GM21576 (cell line): Measurements from ENCODE around the gene OSGIN1.
"Not testable (repeated sequence)": the region's sequence is repeated elsewhere in the genome, so short reads cannot be mapped to it uniquely, and the experiment has no call there.

Experiments
- ATAC-seq: cut with Tn5 transposase; IDR thresholded peaks from one replicate; pipeline ENCODE4 v1.9.1; 2021; ENCODE audit warnings: mild to moderate bottlenecking, moderate library complexity; ENCODE audit not compliant: unreplicated experiment

OSGIN1 gene

DNA sequence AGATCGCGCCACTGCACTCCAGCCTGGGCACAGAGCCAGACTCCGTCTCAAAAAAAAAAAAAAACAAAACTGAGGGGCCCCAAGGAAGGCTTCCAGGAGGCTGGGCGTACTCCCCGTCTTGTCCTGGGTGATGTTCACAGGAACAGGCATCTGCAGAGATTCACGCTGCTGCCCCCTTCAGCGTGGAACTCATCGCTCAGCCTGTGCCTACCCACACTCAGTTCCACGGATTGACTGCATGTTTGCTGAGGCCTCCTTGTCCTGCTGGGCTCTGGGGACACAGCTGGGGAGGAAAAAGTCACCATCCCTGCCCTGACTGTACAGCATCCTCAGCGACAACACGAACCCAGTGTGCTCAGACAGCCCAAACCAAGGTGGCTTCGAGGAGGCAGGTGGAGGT, 12.9 kb upstream of the OSGIN1 start:
- ATAC-seq, result no peak

DNA sequence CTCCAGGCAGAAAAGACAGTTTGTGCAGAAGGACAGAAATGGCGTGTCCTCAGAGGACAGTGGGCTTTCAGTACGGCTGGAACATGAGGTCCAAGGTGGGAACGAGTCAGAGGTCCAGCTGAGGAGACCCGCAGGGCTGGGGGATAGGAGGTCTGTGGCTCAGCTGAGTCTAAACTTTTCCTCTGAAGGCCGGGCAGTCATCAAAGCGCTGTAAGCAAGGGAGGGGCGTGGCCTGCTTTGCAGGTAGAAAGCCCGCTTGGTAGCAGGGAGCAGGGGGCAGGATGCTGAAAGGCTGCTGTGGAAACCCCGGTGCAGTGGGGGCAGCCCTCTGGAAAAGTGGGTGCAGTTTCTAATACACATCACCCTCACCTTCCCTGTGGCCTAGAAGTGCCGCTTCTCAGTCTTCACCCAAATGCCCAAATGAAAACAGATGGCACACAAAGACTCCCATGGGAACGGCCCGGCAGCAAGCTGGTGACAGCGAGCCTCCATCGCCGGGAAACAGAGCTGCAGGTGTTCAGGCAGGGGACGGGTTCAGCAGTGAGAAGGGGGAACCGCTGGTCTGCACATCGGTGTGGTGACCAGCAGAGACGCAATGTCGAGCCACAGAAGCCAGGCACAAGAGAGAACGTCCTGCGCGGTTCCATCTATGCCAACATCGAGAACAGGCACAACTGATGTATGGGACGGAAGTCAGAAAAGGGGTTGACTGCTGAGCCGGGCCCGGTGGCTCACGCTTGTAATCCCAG, 12.2 kb upstream of the OSGIN1 start:
- ATAC-seq, result no peak

DNA sequence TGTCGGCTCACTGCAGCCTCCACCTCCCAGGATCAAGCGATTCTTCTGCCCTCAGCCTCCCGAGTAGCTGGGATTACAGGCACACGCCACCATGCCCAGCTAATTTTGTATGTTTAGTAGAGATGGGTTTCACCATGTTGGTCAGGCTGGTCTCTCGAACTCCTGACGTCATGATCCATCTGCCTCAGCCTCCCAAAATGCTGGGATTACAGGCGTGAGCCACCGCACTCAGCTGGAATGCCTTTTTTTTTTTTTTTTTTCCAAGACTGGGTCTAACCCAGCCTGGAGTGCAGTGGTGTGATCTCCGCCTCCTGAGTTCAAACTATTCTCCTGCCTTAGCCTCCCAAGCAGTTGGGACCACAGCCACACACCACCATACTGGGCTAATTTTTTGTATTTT, 11.5 kb upstream of the OSGIN1 start:
- not testable (repeated sequence) for ATAC-seq

DNA sequence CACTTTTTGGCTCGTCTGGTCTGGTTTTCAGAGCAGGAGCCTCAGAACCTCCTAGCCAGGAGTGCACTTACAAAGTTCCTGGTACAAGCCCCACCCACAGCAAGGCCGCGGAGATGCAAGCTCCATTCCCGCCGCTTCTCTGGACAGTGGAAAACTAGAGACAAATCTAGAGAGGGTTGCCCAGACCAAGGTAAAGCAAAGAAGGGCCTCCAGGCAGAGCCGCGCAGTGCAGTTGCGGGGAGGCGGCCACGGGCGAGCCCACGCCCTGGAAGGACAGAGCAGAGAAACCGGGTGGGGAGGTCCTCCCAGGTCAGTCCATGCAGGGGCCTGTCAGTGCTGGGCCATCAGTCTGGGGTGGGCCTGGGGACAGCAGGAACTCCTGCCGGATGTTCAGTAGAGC, 11.0 kb upstream of the OSGIN1 start:
- ATAC-seq, result no peak

DNA sequence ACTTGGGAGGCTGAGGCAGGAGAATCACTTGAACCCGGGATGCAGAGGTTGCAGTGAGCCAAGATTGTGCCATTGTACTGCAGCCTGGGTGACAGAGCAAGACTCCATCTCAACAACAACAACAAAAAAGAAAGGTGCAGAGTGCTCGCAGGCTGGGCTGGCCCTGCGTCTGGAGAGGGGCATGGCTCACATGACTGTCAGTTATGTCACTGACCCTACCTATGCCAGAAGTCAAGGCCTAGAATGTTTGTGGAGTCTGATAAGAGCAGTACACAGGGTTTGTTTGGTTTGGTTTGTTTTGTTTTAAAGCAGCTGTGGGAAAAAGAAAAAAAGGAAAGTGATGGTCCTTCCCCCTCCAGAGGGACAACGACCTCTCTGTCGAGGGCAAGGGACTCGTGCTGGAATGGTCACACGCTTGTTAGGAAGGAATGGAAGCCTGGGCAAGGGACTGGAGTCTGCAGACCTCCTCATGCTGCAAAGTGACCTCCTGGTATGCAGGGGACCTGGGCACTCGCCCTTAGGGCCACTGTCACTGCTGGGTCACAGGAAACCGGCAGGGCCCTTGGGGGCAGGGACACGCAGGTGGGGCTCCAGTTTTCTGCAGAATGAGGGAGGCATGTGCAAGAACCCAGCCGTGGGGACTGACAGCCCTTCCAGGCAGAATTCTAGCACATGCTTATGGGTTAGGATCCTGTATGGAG, 10.1 kb upstream of the OSGIN1 start:
- no peak for ATAC-seq

DNA sequence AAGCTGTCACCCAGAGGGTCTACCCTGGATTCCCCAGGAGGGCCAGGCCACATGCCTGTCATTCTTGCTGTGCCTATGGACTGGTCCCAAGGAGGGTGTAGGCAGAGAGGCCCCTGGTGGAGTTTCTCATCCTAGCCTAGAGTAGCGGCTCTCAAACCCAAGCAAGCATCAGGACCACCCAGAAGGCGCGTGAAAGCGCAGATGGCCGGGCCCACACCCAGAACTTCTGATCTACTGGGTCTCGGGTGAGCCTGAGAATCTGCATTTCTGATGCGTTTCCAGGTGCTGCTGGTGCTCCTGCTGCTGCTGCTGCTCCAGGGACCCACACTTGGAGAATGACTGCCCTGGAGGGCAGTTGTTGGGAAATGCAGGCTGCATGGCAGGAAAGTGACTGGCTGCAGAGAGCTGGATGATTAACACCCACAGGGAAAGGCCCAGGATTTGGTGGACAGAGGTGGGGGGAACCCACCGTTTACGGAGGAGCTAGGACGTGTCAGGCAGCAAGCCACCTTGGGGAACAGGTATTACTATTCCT, 9.5 kb upstream of the OSGIN1 start:
- ATAC-seq, result no peak

DNA sequence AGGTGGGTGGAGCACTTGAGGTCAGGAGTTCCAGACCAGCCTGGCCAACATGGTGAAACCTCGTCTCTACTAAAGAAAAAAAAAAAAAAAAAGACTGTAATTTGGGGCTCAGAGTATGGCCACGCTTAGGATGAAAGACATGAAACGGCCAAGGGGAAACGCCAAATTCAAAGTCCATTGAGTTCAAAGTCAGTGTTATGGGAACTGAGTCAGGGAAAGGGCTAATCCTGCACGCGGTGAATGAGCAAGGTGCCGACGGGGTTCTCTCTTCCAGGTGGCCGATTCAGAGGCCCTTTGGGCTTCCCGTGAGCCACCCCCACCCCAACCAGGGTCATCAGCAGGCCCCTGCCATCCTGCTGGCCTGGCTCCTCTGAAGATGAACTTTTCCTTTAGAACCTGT, 7.5 kb upstream of the OSGIN1 start:
- no peak for ATAC-seq

DNA sequence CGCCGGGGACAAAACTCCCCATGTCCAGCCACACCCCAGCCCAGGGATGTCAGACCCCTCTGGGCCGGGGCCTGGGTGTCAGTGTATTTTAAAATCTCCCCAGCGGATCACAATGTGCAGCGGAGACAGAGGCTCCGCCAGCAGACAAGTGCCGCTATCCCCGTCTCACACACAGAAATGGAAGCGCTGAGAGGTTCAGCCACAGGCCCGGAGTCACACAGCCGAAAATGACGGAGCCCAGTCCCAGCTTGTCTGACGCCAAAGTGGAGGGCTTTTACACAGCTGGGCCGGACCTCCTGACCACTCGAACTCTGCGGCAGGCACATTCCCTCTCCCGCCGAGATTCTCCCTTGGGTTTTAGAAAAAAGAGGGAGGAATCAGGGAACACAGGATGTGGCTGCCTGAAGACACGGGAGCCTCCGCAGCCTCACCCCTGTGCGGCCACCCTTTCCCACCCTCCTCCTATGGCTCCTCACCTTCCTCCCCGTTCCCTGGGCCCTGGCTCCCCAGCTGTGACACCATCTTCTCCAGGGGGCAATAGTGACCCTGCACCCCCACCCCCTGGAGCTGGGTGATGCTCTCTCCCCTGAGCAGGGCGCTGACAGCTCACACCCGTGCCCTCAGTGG, 6.8 kb upstream of the OSGIN1 start:
- no peak for ATAC-seq

DNA sequence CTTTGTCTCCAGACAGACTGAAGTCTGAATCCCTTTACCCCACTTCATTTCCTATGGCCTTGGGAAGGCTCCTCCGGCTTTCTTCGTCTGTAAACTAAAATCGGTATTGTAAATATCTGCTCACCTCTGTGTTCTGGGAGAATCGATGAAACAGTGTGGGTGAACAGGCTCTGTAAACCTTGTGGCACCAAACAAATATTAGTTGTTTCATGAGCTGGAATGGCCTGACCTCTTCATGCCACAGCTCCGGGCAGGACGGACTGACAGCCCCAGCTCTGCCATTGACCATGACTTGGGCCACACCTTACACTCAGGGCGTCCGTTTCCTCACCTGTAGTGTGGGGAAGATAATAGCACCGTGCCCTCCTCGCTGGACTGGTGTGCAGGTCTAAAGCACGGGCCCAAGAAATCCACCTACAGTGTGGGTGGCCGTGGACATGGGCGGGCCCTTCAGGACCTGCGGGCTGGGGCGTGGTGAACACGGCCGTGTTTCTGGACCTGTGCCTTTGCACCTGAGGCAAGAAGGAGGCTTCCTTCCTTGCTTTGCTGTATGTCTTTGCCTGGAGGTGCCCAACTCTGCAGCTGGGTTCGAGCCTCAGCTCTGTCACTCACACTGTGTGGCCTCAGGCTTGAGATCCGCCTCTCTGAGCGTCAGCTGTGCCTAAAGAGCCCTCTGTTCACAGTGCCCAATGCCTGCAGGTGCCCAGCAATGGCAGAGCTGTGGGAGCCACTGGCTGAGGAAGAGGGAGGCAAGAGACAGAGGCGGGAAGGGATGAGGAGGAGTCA, 6.1 kb upstream of the OSGIN1 start:
- no peak for ATAC-seq

DNA sequence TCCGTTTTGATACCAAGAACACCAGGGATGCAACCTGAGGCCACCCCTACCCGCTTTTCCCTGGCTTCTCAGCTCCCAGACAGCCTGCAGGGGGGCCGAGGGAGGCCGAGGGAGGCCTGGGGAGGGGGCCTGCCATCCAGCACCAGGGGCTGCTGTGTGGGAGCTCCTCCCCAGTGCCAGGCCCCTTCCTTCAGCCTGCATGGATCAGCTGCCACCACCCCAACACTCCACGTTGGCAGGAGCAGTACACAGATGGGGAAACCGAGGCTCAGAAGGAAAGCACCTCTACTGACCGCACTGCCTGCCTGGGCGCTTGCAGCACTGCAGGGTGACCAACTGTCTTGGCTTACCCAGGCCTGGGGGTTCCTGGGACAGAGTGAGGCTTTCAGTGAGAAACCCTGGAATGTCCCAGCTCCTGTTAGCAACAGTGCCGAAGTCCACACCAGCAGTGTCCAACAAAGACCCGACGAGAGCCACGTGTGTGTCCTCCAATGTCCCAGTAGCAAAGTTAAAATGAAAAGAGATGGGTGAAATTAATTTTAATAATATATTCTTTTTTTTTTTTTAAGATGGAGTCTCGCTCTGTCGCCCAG, 5.3 kb upstream of the OSGIN1 start:
- no peak for ATAC-seq

DNA sequence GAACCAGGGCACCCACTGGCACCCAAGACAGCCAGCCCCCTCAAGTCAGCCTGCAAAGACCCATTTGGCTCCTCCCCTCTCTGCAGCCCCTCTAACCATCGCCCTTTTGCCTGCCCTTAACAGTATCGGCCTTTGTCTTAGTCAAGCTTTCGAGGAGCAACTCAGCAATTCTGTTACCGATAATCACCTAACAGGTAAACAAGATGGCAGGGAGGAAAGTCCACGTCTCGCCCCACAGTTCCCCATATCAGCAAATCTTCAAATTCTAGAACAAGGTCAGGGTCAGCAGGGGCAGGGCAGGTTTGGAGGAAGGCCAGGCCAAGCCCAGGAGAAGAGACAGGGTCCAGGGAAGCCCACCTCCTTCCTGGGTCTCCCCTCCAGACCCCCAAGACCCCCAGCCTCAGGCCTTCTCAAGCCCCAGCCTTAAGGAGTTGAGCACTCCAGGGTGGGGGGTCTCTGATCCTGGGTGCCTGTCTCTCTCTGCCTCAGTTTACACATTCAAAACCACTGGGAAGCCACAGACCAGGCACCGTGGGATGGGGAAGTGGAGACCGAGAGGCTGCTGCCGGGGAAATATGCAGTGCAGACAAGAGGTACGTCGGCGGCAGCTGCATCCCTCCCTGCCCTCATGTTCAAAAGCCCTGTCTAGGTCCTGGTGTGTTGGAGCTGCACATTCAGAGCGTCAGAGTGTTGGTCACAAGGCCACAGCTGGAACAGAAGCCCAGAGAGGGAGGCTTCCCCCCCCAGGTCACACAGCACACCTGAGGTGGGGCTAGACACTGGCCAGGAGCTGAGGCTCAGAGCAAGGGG, 3.9 kb upstream of the OSGIN1 start:
- ATAC-seq, result no peak

DNA sequence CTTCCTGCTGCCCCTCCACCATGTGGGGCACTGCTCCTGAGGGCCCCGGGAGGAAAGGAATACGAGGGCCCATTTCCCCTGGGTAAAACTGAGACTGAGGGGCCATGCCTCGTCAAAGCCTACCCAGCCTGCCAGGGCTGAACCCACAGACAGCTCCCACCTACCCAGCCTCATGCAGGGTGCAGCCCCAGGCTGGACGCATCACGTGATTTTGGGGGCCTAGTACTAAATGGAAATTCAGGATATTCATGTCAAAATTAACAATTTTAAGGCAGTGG, 3.4 kb upstream of the OSGIN1 start:
- no peak for ATAC-seq

DNA sequence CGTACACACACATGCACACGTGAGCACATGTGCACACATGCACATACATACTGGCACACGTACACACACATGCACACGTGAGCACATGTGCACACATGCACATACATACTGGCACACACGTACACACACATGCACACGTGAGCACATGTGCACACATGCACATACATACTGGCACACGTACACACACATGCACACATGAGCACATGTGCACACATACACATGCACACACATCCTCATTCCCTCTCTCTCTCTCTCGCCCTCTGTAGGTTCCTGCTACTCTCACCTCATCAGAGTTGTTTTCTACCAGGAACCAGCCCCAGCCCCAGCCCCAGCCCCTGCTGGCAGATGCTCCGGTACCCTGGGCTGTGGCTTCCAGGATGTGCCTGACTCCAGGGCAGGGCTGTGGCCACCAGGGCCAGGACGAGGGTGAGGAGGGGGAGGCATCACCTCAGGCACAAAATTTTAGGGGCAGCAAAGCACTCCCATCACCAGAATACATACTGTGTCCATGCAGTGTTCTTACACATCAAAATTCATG, 2.1 kb upstream of the OSGIN1 start:
- not testable (repeated sequence) for ATAC-seq

DNA sequence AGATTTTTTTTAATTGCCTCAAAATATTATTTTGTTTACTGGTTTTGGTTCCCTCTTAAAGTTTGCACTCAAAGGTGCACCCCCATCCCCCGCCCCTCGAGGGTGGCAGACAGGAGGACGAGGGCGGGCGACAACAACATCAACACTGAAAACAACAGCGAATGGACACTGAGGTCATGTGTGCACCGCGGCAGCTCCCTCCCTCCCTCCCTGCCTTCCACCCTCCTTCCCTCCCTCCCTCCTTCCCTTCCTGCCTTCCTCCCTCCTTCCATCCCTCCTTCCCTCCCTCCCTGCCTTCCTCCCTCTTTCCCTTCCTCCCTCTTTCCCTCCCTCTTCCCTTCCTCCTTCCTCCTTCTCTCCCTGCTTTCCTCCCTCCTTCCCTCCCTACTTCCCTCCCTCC, 1.5 kb upstream of the OSGIN1 start:
- no peak for ATAC-seq

DNA sequence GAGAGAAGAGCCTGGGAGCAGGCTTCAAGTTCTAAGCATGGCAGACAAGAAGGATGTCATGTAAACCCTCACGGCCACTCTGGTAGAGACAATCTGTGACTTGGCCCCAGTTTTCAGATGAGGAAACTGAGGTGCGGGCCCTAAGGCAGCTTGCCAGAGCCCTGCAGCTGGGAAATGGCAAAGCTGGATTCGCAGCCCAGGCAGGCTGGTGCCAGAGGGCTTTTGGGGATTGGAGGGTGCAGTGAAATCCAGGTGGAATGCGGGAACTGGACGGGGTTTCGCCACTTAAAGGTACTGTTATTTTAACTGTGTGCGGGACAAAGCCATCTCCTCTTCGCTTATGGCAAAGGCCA, 477 bp upstream of the OSGIN1 start:
- ATAC-seq, result no peak

DNA sequence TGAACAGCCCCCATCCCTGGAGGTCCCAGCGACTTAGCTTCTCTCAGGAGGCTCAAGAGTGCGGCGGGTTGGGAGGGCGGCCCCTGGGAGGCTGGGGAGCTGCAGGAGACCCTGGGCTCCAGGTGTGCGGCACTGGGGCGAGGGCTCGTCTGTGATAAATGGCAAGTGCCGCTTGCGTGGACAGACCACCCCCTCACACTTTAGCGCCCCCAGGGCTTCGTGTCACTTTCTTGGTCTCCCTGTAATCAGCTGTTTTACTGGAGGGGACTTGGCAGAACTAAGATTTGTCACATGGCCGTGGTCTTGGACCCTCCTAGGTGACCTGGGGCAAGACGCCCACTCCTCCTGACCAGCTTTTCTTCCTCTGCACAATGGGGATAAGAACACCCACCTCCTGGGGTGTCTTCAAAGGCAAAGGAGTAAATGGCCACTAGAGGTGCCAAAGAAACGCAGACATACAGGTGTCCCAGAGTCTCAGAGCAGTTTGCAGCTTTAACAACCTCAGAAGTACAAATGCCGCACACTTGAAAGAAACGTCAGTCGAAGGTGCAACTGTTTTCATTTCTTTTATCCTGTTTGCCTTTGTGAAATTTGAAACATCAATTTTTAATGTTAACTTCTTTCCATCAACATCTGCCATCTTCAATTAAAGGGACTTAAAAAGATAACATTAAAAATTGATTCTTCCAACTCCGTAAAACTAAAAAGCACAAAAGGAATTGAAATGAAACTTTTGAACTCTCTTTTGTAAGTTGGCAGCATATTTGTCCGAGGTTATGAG, 946 bp downstream of the OSGIN1 start:
- ATAC-seq, result no peak

DNA sequence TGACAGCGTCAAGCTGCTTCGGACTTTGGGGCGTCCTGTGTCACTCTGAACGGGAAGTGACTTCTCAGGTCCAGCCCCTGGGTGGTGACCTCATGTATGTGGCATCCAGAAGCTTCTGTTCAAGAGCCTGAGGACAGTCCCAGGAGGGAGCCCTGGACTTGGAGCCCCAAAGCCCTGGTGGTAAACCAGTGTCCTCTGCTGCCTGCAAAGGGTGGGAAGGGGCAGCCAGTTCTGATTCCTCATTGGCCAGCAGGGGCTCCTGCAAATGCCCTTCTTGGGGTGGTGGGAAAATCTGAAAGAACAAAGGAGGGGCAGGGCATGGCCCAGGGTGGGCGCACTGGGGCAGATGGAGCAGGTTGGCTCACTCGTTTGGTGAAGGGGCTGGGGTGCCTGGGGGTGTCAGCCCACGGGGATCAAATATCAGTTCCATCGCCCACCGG, 1.6 kb downstream of the OSGIN1 start:
- no peak for ATAC-seq

DNA sequence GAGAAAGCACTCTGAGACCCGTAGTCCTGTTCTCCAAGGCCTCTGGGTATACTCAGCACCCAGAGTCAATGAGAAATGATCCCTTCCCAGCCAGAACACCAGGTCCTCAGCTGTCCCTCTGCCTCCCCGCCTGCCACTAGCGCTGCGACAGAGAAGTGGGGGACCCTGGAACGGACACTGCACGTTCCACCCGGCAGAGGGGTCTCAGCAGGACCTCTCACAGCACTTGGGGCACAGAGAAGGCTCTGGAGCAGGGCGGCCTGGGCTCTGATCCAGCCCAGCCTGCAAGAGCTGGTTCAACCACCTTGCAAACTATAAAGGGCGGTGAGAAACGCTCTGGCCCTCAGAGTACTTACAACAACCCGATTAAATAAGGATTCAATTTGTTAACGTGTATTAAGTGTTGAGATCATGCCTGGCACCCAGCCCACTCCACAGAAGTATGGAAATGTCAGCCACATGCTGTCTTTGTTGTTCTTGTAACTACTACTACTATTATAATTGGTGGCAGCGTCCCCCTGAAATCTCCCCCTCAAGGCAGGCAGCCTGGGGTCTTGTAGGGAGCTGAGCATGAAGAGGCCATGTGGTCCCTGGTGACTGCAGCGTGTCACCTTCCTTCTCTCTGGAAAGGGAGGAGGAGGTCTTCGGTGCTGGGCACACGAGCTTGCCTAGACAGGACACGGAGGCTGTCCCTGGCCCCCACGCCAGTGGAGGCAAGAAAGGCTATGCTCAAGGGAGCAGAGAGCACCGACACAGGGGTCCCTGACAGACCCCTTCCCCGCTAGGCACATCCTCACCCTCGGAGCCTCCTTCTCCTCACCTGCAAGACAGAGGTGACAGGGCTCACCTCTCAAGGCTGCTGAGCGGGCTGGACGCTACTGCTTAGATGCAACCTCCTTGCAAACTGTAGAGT, 2.4 kb downstream of the OSGIN1 start:
- ATAC-seq, result no peak
